Lower leg skin (tissue), 4 donors: Measurements from ENCODE around the gene MEF2C. TPM values are rescaled to one million over a fixed set of nuclear protein-coding genes. Genes with fewer than 3 reads are reported as not detected.

ENCODE experiments used
- DNase-seq, 2 donors: peaks; one replicate each; pipeline ENCODE4 v3.0.0-alpha.2; 2019; ENCODE audit warnings: low spot score in 2 of 2
- H3K4me3 ChIP-seq: fragments of 200-600 bp; sonication (generic); 2 replicates; pipeline ENCODE4 v1.5.1; 2017; ENCODE audit warnings: mild to moderate bottlenecking, low read depth; ENCODE audit not compliant: poor library complexity, severe bottlenecking
- CTCF ChIP-seq, 3 donors: fragments of 450-650 bp; IDR thresholded peaks; one replicate each; pipeline ENCODE4 v1.5.1; 2016; ENCODE audit warnings: antibody characterized with exemption in 3 of 3, mild to moderate bottlenecking in 3 of 3, moderate library complexity in 2 of 3
- POLR2A ChIP-seq, 2 donors: fragments of 450-650 bp; IDR thresholded peaks; one replicate each; pipeline ENCODE4 v1.6.1; 2016 to 2017; ENCODE audit warnings: antibody characterized with exemption in 2 of 2, mild to moderate bottlenecking in 1 of 2, moderate library complexity in 1 of 2
- WGBS, 2 donors: methylation state at CpG; one replicate each; pipeline ENCODE4 v1.1.5; 2018; 5-methylcytosine and 5-hydroxymethylcytosine counted together
- intact Hi-C: fragments of 100-400 bp; cut with DNase I; formaldehyde crosslinking; loops from one replicate; pipeline ENCODE4 v1.15.0; 2023; ENCODE audit warnings: low total_unique reads
- total RNA-seq, 4 donors: library from RNA; depleted of rRNA; stranded (reverse); fragments of >200 nt; gene quantifications; one replicate each; pipeline ENCODE4 v1.1.0, GENCODE V29; 2016

The MEF2C gene
- total RNA-seq, 4 donors from 2014 or later: 2.4 to 15.5 (median 8.1) TPM

GRCh38 chr5:88778736-88779135, 104.2 kb downstream of the MEF2C start:
- 69 to 77% methylated on average over 5 of the region's 5 CpGs for WGBS, 2 donors
- intact Hi-C loops: no loop called here
- peak in 1 of 2 donors; percentile 18 for DNase-seq
- TF ChIP-seq CTCF (IDR thresholded peaks at IDR 0.05): no peak
- no peak for TF ChIP-seq POLR2A (IDR thresholded peaks at IDR 0.05)
- H3K4me3 ChIP-seq: no peak overlapping the region

- H3K4me3 ChIP-seq: no peak overlapping the region
- TF ChIP-seq CTCF (IDR thresholded peaks at IDR 0.05) (no peak), POLR2A (IDR thresholded peaks at IDR 0.05) (no peak)
- DNase-seq: no peak
- intact Hi-C loops: no loop called here
- WGBS, 2 donors: 85 to 94% methylated on average over 4 of the region's 4 CpGs
Observed at GRCh38 chr5:88776692-88777091, 106.3 kb downstream of the MEF2C start.

GRCh38 chr5:88772831-88773230, 110.2 kb downstream of the MEF2C start:
- intact Hi-C loops: no loop called here
- no peak for TF ChIP-seq CTCF (IDR thresholded peaks at IDR 0.05)
- TF ChIP-seq POLR2A (IDR thresholded peaks at IDR 0.05): no peak
- no peak for DNase-seq
- H3K4me3 ChIP-seq: no peak overlapping the region
- 73 to 85% methylated on average over 5 of the region's 5 CpGs for WGBS, 2 donors

- intact Hi-C loops: no loop called here
- DNase-seq: no peak
- TF ChIP-seq POLR2A (IDR thresholded peaks at IDR 0.05) (no peak), CTCF (IDR thresholded peaks at IDR 0.05) (no peak)
- no peak overlapping the region for H3K4me3 ChIP-seq
- WGBS, 2 donors: 97% methylated on average over 3 of the region's 3 CpGs
Observed at GRCh38 chr5:88772047-88772446, 110.9 kb downstream of the MEF2C start.

GRCh38 chr5:88770276-88771257, 112.4 kb downstream of the MEF2C start:
- TF ChIP-seq CTCF (IDR thresholded peaks at IDR 0.05) (no peak), POLR2A (IDR thresholded peaks at IDR 0.05) (no peak)
- 95% methylated on average over 8 of the region's 8 CpGs for WGBS, 2 donors
- H3K4me3 ChIP-seq: no peak overlapping the region
- intact Hi-C loops: no loop called here
- no peak for DNase-seq
